ENCODE results near the gene GRN. TPM values are rescaled to one million over a fixed set of nuclear protein-coding genes. Genes with fewer than 3 reads are reported as not detected.
A peak's percentile ranks its signal among the peaks of the same experiment; 100 is the strongest.

Gene GRN
- total and polyA plus RNA-seq, 9 of the 15 experiments (the other 6 are each of a cell fraction or from before 2014, with no cell fraction given), result 5.4 to 75.3 (median 20.7) TPM

GRCh38 chr17:44362949-44363612 lies 18.0 kb downstream of the GRN start (continued):
- TF ChIP-seq ZNF639 (CRISPR knock-in tag; conservative IDR thresholded peaks at IDR 0.05 in 1 of 2, IDR thresholded peaks at IDR 0.05 in 1 of 2) (0 out of 4 replicates have a peak, but pooled peaks of 1 of the 2 experiments have one; percentile 14), EGR1 (conservative IDR thresholded peaks at IDR 0.05) (0 out of 2 replicates have a peak, but pooled peaks have one; percentile 7), ZBTB7A (IDR thresholded peaks at IDR 0.05; ENCODE audit: borderline replicate concordance, control insufficient read depth, low read depth, low read length) (peak; percentile 54), ZNF740 (CRISPR knock-in tag; IDR thresholded peaks at IDR 0.05) (no peak), ZNF740 (tag; IDR thresholded peaks at IDR 0.05) (0 out of 4 replicates have a peak, but pooled peaks of 1 of the 2 experiments have one; percentile 17)

Measured in K562 (cell line).